ENCODE results near the gene ATRX.

DNA sequence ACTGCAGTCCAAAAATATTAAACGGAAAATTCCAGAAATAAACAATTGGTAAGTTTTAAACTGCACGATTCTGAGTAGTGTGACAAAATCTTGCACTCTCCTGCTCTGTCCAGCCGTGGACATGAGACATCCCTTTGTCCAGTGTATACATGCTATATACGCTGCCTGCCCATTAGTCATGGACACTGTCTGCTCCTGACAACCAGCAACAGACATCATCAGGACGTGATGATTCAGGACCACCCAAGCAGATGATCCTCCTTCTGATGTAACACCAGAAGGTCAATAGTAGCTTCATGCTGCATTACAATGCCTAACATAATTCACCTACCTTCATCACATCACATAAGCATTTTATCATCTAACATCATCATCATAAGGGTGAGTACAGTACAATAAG, 36.3 kb downstream of the ATRX start:
- TF ChIP-seq, protein P1, sequence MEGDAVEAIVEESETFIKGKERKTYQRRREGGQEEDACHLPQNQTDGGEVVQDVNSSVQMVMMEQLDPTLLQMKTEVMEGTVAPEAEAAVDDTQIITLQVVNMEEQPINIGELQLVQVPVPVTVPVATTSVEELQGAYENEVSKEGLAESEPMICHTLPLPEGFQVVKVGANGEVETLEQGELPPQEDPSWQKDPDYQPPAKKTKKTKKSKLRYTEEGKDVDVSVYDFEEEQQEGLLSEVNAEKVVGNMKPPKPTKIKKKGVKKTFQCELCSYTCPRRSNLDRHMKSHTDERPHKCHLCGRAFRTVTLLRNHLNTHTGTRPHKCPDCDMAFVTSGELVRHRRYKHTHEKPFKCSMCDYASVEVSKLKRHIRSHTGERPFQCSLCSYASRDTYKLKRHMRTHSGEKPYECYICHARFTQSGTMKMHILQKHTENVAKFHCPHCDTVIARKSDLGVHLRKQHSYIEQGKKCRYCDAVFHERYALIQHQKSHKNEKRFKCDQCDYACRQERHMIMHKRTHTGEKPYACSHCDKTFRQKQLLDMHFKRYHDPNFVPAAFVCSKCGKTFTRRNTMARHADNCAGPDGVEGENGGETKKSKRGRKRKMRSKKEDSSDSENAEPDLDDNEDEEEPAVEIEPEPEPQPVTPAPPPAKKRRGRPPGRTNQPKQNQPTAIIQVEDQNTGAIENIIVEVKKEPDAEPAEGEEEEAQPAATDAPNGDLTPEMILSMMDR (IDR thresholded peaks at IDR 0.05), result no peak
- TF ChIP-seq POLR2A (IDR thresholded peaks at IDR 0.05) (no peak), POLR2AphosphoS5 (IDR thresholded peaks at IDR 0.05; ENCODE audit: insufficient read depth in 1 of 2, low read depth in 1 of 2) (no peak)
